Mammary epithelial cell (primary cell): Measurements from ENCODE around the gene SKI.

Source experiments
- CTCF ChIP-seq, 2 donors: IDR thresholded peaks in 1 of 2; conservative IDR thresholded peaks in 1 of 2; 2 replicates each; pipeline ENCODE4 v1.5.1; 2011 to 2012; ENCODE audit warnings: inconsistent platforms in 2 of 2, low read length in 2 of 2, mild to moderate bottlenecking in 2 of 2, control low read depth in 1 of 2, low read depth in 1 of 2; ENCODE audit not compliant: insufficient read depth in 1 of 2; ENCODE audit errors: extremely low read depth in 1 of 2
- EZH2 ChIP-seq: IDR thresholded peaks from 2 replicates; pipeline ENCODE4 v1.6.1; 2012; ENCODE audit warnings: low read length, inconsistent platforms, borderline replicate concordance

- no peak for TF ChIP-seq CTCF (conservative IDR thresholded peaks at IDR 0.05 in 1 of 2, IDR thresholded peaks at IDR 0.05 in 1 of 2; ENCODE audit: extremely low read depth in 1 of 2, insufficient read depth in 1 of 2, low read depth in 1 of 2, low read length in 2 of 2)
- no peak for TF ChIP-seq EZH2
Observed at GRCh38 chr1:2233997-2234761, 6.1 kb downstream of the SKI start.
